GM12878 (cell line): ENCODE data around the gene IPCEF1. TPM values are rescaled to one million over a fixed set of nuclear protein-coding genes. Genes with fewer than 3 reads are reported as not detected.

Source experiments
- ATAC-seq: fragments of 200-7000 bp; cut with Tn5 transposase; 3 replicates; pipeline ENCODE4 v1.9.1; 2020; ENCODE audit warnings: mild to moderate bottlenecking, moderate library complexity
- BruUV-seq: library from RNA; stranded (reverse); fragments of 400-500 nt; replicated peaks from 2 replicates; lab custom pipeline; 2021; lab: Mats Ljungman, UMichigan
- CTCF ChIA-PET: fragments of 300-600 bp; sonication (Branson Sonifier 250); formaldehyde crosslinking; extraction: SDS; loops from one replicate; lab custom pipeline; 2021; ENCODE audit warnings: inconsistent platforms; lab: Yijun Ruan, JAX
- POLR2A ChIA-PET: fragments of 350-600 bp; formaldehyde crosslinking; extraction: SDS; loops from one replicate; lab custom pipeline; 2021; ENCODE audit warnings: inconsistent platforms; lab: Charles Lee
- RAD21 ChIA-PET: fragments of 300-600 bp; sonication (Branson Sonifier 250); formaldehyde crosslinking; loops from one replicate; lab custom pipeline; 2023; ENCODE audit warnings: antibody characterized with exemption; ENCODE audit not compliant: unreplicated experiment; lab: Charles Lee
- SMC1A ChIA-PET: fragments of 300-600 bp; sonication (Branson Sonifier 250); formaldehyde crosslinking; loops from one replicate; lab custom pipeline; 2023; ENCODE audit not compliant: unreplicated experiment, uncharacterized antibody; lab: Charles Lee
- DNase-seq: peaks from one replicate; pipeline ENCODE4 v3.0.0-alpha.2; 2011; ENCODE audit warnings: low read depth, low spot score
- FAIRE-seq: peaks from 3 replicates; lab custom pipeline; 2011; peaks lifted over from hg19 to GRCh38; lab: Jason Lieb, UNC
- H2AFZ ChIP-seq: 2 replicates; pipeline ENCODE4 v1.6.0; 2011; ENCODE audit warnings: low read depth, low read length, control low read depth; ENCODE audit not compliant: control insufficient read depth
- H3K27ac ChIP-seq: 2 replicates; pipeline ENCODE4 v1.5.1; 2011; ENCODE audit warnings: control low read depth; ENCODE audit not compliant: control insufficient read depth, insufficient read depth
- H3K27me3 ChIP-seq, 2 experiments: replicated peaks in 1 of 2; 2 replicates each; pipeline versions ENCODE4 v1.6.0 to v1.6.1; 2011; ENCODE audit warnings: low read length in 1 of 2; ENCODE audit not compliant: control insufficient read depth in 2 of 2, insufficient read depth in 2 of 2
- H3K36me3 ChIP-seq, 2 experiments: 2 replicates each; pipeline ENCODE4 v1.5.1; 2011; ENCODE audit warnings: low read length in 1 of 2; ENCODE audit not compliant: control insufficient read depth in 2 of 2, insufficient read depth in 2 of 2
- H3K4me1 ChIP-seq: 2 replicates; pipeline ENCODE4 v1.6.1; 2011; ENCODE audit warnings: mild to moderate bottlenecking, low read length, moderate library complexity, mixed read lengths; ENCODE audit not compliant: control insufficient read depth, insufficient read depth
- H3K4me2 ChIP-seq: 2 replicates; pipeline ENCODE4 v1.6.0; 2011; ENCODE audit warnings: control low read depth; ENCODE audit not compliant: control insufficient read depth, insufficient read depth
- H3K4me3 ChIP-seq: fragments of 200-600 bp; sonication (generic); 2 replicates; pipeline ENCODE4 v1.5.1; 2016
- H3K79me2 ChIP-seq: 2 replicates; pipeline ENCODE4 v1.6.0; 2011; ENCODE audit warnings: low read length; ENCODE audit not compliant: control insufficient read depth, insufficient read depth
- H3K9ac ChIP-seq: 2 replicates; pipeline ENCODE4 v1.8.0; 2011; ENCODE audit warnings: low read length, control low read depth, mixed read lengths; ENCODE audit not compliant: control insufficient read depth, insufficient read depth
- H3K9me3 ChIP-seq: replicated peaks from 3 replicates; pipeline ENCODE4 v1.5.1; 2011; ENCODE audit warnings: mild to moderate bottlenecking, low read length; ENCODE audit not compliant: control insufficient read depth, insufficient read depth
- H4K20me1 ChIP-seq: 2 replicates; pipeline ENCODE4 v1.6.0; 2011; ENCODE audit not compliant: control insufficient read depth, insufficient read depth
- NBN ChIP-seq: fragments of 450-650 bp; IDR thresholded peaks from 2 replicates; pipeline ENCODE4 v1.6.1; 2016
- SMC3 ChIP-seq: IDR thresholded peaks from 2 replicates; pipeline ENCODE4 v1.6.1; 2011; ENCODE audit warnings: low read length, improper control_type of control experiment, borderline replicate concordance
- SREBF1 ChIP-seq: IDR thresholded peaks from 2 replicates; pipeline ENCODE4 v1.6.1; 2012; ENCODE audit warnings: mild to moderate bottlenecking, low read length
- WGBS: methylation state at CpG from one replicate; pipeline ENCODE4 v1.1.6; 2016; ENCODE audit warnings: low lambda C conversion rate; ENCODE audit not compliant: insufficient replicate concordance, insufficient coverage; ENCODE audit errors: missing lambda C conversion rate; 5-methylcytosine and 5-hydroxymethylcytosine counted together
- in situ Hi-C: fragments of 300-500 bp; cut with MboI; formaldehyde crosslinking; loops from 9 replicates; pipeline ENCODE4 v1.14.3; 2018; ENCODE audit warnings: mixed read lengths
- intact Hi-C: fragments of 100-400 bp; cut with micrococcal nuclease; formaldehyde crosslinking; loops from one replicate; pipeline ENCODE4 v1.14.2; 2022; ENCODE audit not compliant: unreplicated experiment
- polyA plus RNA-seq, 11 experiments: library from polyadenylated mRNA; depleted of rRNA in 4 of 11; unstranded in 6 of 11; stranded (reverse) in 5 of 11; fragments of >200 nt; fragmentation: Nextera tagmentation in 4 of 11; fragmentation: Illumina TruSeq in 1 of 11; extraction: Ambion mirVana in 4 of 11; extraction: Trizol in 1 of 11; gene quantifications; 1 replicate in 1 of 11; 2 replicates in 10 of 11; pipeline versions ENCODE4 v1.2.1 to v1.2.3, GENCODE V29; 2011 to 2016; ENCODE audit warnings: inconsistent platforms in 2 of 11, missing spikeins in 2 of 11, low read depth in 1 of 11
- total RNA-seq, 4 experiments: library from RNA; depleted of rRNA in 3 of 4; stranded (reverse); fragments of >200 nt in 3 of 4; fragmentation: Illumina TruSeq in 1 of 4; extraction: Trizol in 1 of 4; gene quantifications; 2 replicates each; pipeline versions ENCODE4 v1.2.1 to v1.2.3, GENCODE V29; 2013 to 2021
- TF ChIP-seq, protein P1 (sequence below): fragments of 450-650 bp; formaldehyde crosslinking; IDR thresholded peaks from 2 replicates; pipeline ENCODE4 v1.5.0; 2022; ENCODE audit warnings: mild to moderate bottlenecking, missing genetic modification characterization

The IPCEF1 gene
- total and polyA plus RNA-seq, 10 of the 15 experiments (the other 5 are each of a cell fraction or from before 2014, with no cell fraction given) = 1.3 to 137 (median 4.2) TPM

DNA sequence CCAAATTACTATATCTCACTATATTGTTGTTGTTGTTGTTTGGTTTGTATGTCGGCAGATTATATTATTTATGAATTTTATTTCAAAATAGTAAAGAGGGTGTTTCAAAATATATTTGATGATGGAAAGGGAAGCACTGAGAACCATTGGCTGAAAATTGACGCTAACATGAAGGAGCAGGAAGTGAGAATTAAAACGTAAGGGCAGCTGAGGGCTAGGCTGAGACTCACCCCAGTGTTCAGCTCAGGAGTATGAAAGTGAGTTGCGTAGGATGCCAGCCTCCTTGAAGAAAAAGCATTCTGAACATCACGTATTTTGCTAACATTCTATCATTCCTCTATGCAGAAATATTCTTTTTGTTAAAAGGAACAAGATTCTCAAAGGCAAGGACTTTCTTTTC, 10.7 kb upstream of the IPCEF1 start (continued):
- TF ChIP-seq SMC3 = no peak
- TF ChIP-seq SREBF1 = no peak
- TF ChIP-seq, all 136 proteins: peak for 0

DNA sequence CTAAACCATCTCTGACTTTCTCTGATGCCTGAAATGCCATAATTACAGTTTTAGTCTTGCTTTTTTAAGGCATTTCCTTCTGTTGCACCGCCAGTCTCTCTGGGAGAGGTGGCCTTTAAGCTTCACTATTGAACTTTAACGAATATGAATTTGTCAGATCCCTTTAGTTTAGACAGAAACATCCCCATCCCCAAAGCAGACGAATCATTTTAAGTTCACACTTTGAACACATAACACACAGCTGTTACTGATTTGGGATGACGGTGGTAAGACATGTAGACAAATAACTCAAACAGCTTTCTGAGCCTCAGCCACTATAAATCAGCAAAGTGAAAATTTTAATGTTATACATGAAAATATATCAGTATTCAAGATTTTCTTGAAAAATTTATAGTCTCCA, 7.2 kb upstream of the IPCEF1 start:
- SMC1A ChIA-PET = interaction anchor here (1.5 kb wide), 1 partner anchor 9 kb away, joined by 4 read pairs; no protein-coding TSS in a partner anchor
- BruUV-seq = no TSS peak
- Histone ChIP-seq H3K4me3 (no peak overlapping the region), H3K79me2 (no peaks in the 10 kb centered on the region), H3K27ac (no peak overlapping the region), H3K4me1 (no peaks in the 10 kb centered on the region), H3K9ac (no peak overlapping the region), H3K27me3 (peaks cover 0 to 5% of the 10 kb centered on the region in 2 experiments; a peak in 3 of 4 replicates), H3K9me3 (no peaks in the 10 kb centered on the region; the same call in 2 of the 3 replicates), H3K36me3 (no peaks in the 10 kb centered on the region), H2AFZ (no peak overlapping the region), H3K4me2 (no peak overlapping the region)
- ATAC-seq (no peak), DNase-seq (no peak), FAIRE-seq (no peak)
- CTCF ChIA-PET = no interaction called here
- in situ Hi-C loops = no loop called here
- RAD21 ChIA-PET = no interaction called here
- TF ChIP-seq NBN = no peak
- TF ChIP-seq, protein P1, sequence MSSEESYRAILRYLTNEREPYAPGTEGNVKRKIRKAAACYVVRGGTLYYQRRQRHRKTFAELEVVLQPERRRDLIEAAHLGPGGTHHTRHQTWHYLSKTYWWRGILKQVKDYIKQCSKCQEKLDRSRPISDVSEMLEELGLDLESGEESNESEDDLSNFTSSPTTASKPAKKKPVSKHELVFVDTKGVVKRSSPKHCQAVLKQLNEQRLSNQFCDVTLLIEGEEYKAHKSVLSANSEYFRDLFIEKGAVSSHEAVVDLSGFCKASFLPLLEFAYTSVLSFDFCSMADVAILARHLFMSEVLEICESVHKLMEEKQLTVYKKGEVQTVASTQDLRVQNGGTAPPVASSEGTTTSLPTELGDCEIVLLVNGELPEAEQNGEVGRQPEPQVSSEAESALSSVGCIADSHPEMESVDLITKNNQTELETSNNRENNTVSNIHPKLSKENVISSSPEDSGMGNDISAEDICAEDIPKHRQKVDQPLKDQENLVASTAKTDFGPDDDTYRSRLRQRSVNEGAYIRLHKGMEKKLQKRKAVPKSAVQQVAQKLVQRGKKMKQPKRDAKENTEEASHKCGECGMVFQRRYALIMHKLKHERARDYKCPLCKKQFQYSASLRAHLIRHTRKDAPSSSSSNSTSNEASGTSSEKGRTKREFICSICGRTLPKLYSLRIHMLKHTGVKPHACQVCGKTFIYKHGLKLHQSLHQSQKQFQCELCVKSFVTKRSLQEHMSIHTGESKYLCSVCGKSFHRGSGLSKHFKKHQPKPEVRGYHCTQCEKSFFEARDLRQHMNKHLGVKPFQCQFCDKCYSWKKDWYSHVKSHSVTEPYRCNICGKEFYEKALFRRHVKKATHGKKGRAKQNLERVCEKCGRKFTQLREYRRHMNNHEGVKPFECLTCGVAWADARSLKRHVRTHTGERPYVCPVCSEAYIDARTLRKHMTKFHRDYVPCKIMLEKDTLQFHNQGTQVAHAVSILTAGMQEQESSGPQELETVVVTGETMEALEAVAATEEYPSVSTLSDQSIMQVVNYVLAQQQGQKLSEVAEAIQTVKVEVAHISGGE (CRISPR knock-in tag) = no peak
- TF ChIP-seq, all 136 proteins: peak for 0
- intact Hi-C loops = no loop called here
- POLR2A ChIA-PET = interaction anchor here (0.7 kb wide), 1 partner anchor 56 kb away, joined by 3 read pairs; no protein-coding TSS in a partner anchor
- no peaks in the 10 kb centered on the region for H4K20me1 ChIP-seq
- 21% methylated on average over 4 of the region's 4 CpGs for WGBS
